Cardiac muscle cell (in vitro differentiated cells and primary cell): ENCODE measurements around the gene RAB38. TPM values are rescaled to one million over a fixed set of nuclear protein-coding genes. Genes with fewer than 3 reads are reported as not detected.

ENCODE experiments used
- DNase-seq, 2 donors: peaks; one replicate each; pipeline versions ENCODE4 v3.0.0 to v3.0.0-alpha.2; 2010 to 2017; ENCODE audit warnings: low read depth in 1 of 2, low spot score in 1 of 2
- H3K27ac ChIP-seq: fragments of 200-600 bp; sonication (generic); 2 replicates; pipeline ENCODE4 v1.5.1; 2016
- H3K27me3 ChIP-seq: fragments of 200-600 bp; sonication (generic); 2 replicates; pipeline ENCODE4 v1.6.0; 2016; ENCODE audit warnings: control low read depth
- H3K36me3 ChIP-seq: fragments of 200-600 bp; sonication (generic); 2 replicates; pipeline ENCODE4 v1.5.1; 2016; ENCODE audit warnings: control low read depth
- H3K4me1 ChIP-seq: fragments of 200-600 bp; sonication (generic); 2 replicates; pipeline ENCODE4 v1.8.1; 2017; ENCODE audit warnings: low read depth, mild to moderate bottlenecking, mixed run types
- H3K4me3 ChIP-seq: fragments of 200-600 bp; sonication (generic); 2 replicates; pipeline ENCODE4 v1.5.1; 2016; ENCODE audit warnings: mild to moderate bottlenecking
- H3K9me3 ChIP-seq: fragments of 200-600 bp; sonication (generic); 2 replicates; pipeline ENCODE4 v1.5.1; 2017; ENCODE audit warnings: low read depth, mild to moderate bottlenecking, control low read depth
- CTCF ChIP-seq: IDR thresholded peaks from 2 replicates; pipeline ENCODE4 v1.5.1; 2012; ENCODE audit warnings: low read depth, mild to moderate bottlenecking, low read length
- polyA plus RNA-seq: library from polyadenylated mRNA; unstranded; fragments of >200 nt; fragmentation: Nextera tagmentation; extraction: Ambion mirVana; gene quantifications from 2 replicates; pipeline ENCODE4 v1.2.1, GENCODE V29; 2016
- total RNA-seq: library from RNA; depleted of rRNA; stranded (reverse); fragments of >200 nt; gene quantifications from 2 replicates; pipeline ENCODE4 v1.2.3, GENCODE V29; 2016

RAB38 gene
- total and polyA plus RNA-seq, 2 experiments from 2014 or later: 7.7 to 12.0 TPM

- TF ChIP-seq CTCF: no peak
- H3K27me3 ChIP-seq: no peaks in the 10 kb centered on the region
Observed at GRCh38 chr11:88193278-88193677, 18.0 kb upstream of the RAB38 start.

GRCh38 chr11:88188932-88189253 is 13.7 kb upstream of the RAB38 start:
- Histone ChIP-seq H3K27ac (no peak overlapping the region), H3K27me3 (no peaks in the 10 kb centered on the region), H3K36me3 (no peaks in the 10 kb centered on the region), H3K4me3 (no peak overlapping the region), H3K4me1 (no peaks in the 10 kb centered on the region), H3K9me3 (no peaks in the 10 kb centered on the region)
- no peak for DNase-seq
- TF ChIP-seq CTCF: no peak

More at GRCh38 chr11:88193278-88193677, 18.0 kb upstream of the RAB38 start:
- no peak for DNase-seq
- H3K27ac ChIP-seq: no peak overlapping the region
- H3K36me3 ChIP-seq: no peaks in the 10 kb centered on the region
- no peaks in the 10 kb centered on the region for H3K4me1 ChIP-seq
- no peaks in the 10 kb centered on the region for H3K9me3 ChIP-seq
- no peak overlapping the region for H3K4me3 ChIP-seq

GRCh38 chr11:88188251-88188931 is 13.1 kb upstream of the RAB38 start:
- Histone ChIP-seq H3K9me3 (no peaks in the 10 kb centered on the region), H3K4me1 (no peaks in the 10 kb centered on the region), H3K36me3 (no peaks in the 10 kb centered on the region), H3K27ac (no peak overlapping the region), H3K4me3 (no peak overlapping the region), H3K27me3 (no peaks in the 10 kb centered on the region)
- DNase-seq: peak in 1 of 2 donors; percentile 58
- no peak for TF ChIP-seq CTCF

GRCh38 chr11:88183233-88183632 is 8.0 kb upstream of the RAB38 start:
- H3K4me1 ChIP-seq: no peaks in the 10 kb centered on the region
- H3K9me3 ChIP-seq: no peaks in the 10 kb centered on the region
- H3K27ac ChIP-seq: no peak overlapping the region
- no peaks in the 10 kb centered on the region for H3K27me3 ChIP-seq
- H3K36me3 ChIP-seq: no peaks in the 10 kb centered on the region
- no peak overlapping the region for H3K4me3 ChIP-seq
- no peak for TF ChIP-seq CTCF
- DNase-seq: no peak

- no peak overlapping the region for H3K27ac ChIP-seq
- no peak overlapping the region for H3K4me3 ChIP-seq
- no peak for TF ChIP-seq CTCF
- no peaks in the 10 kb centered on the region for H3K9me3 ChIP-seq
- no peaks in the 10 kb centered on the region for H3K36me3 ChIP-seq
- no peaks in the 10 kb centered on the region for H3K27me3 ChIP-seq
- no peaks in the 10 kb centered on the region for H3K4me1 ChIP-seq
- no peak for DNase-seq
Observed at GRCh38 chr11:88181776-88182175, 6.5 kb upstream of the RAB38 start.
